HPDE6-E6E7 (cell line): ENCODE data around the gene MMS19.
"Not testable (repeated sequence)": the region's sequence is repeated elsewhere in the genome, so short reads cannot be mapped to it uniquely, and the experiment has no call there.

Experiments used
- DNase-seq: peaks from one replicate; pipeline ENCODE4 v3.0.0; 2011; ENCODE audit warnings: missing footprints; ENCODE audit errors: extremely low spot score

The MMS19 gene

GRCh38 chr10:97529685-97530465 is 31.7 kb upstream of the MMS19 start:
- DNase-seq, result no peak

GRCh38 chr10:97528876-97529275 is 30.7 kb upstream of the MMS19 start:
- DNase-seq, result not testable (repeated sequence)

- DNase-seq, result no peak
Measured at GRCh38 chr10:97525683-97526110, 27.5 kb upstream of the MMS19 start.

GRCh38 chr10:97525086-97525485 is 26.9 kb upstream of the MMS19 start:
- no peak for DNase-seq

GRCh38 chr10:97522937-97523336 is 24.7 kb upstream of the MMS19 start:
- DNase-seq, result no peak

- no peak for DNase-seq
Measured at GRCh38 chr10:97522071-97522470, 23.8 kb upstream of the MMS19 start.

- no peak for DNase-seq
Measured at GRCh38 chr10:97520978-97521761, 22.9 kb upstream of the MMS19 start.

GRCh38 chr10:97520520-97520919 is 22.3 kb upstream of the MMS19 start:
- DNase-seq, result no peak

- DNase-seq, result no peak
Measured at GRCh38 chr10:97519342-97519741, 21.1 kb upstream of the MMS19 start.

- peak; percentile 89 for DNase-seq
Measured at GRCh38 chr10:97518301-97519043, 20.2 kb upstream of the MMS19 start.

GRCh38 chr10:97517778-97518300 is 19.6 kb upstream of the MMS19 start:
- no peak for DNase-seq

- DNase-seq, result no peak
Measured at GRCh38 chr10:97517096-97517750, 19.0 kb upstream of the MMS19 start.

- DNase-seq, result no peak
Measured at GRCh38 chr10:97515271-97515978, 17.2 kb upstream of the MMS19 start.

GRCh38 chr10:97514344-97514743 is 16.1 kb upstream of the MMS19 start:
- DNase-seq, result no peak

GRCh38 chr10:97512993-97513392 is 14.8 kb upstream of the MMS19 start:
- no peak for DNase-seq

GRCh38 chr10:97511711-97512440 is 13.7 kb upstream of the MMS19 start:
- DNase-seq, result no peak

- no peak for DNase-seq
Measured at GRCh38 chr10:97510686-97511085, 12.5 kb upstream of the MMS19 start.

- DNase-seq, result no peak
Measured at GRCh38 chr10:97509120-97509680, 11.0 kb upstream of the MMS19 start.

- no peak for DNase-seq
Measured at GRCh38 chr10:97508342-97508741, 10.1 kb upstream of the MMS19 start.
